Measurements from ENCODE around the gene UACA.

Gene UACA

DNA sequence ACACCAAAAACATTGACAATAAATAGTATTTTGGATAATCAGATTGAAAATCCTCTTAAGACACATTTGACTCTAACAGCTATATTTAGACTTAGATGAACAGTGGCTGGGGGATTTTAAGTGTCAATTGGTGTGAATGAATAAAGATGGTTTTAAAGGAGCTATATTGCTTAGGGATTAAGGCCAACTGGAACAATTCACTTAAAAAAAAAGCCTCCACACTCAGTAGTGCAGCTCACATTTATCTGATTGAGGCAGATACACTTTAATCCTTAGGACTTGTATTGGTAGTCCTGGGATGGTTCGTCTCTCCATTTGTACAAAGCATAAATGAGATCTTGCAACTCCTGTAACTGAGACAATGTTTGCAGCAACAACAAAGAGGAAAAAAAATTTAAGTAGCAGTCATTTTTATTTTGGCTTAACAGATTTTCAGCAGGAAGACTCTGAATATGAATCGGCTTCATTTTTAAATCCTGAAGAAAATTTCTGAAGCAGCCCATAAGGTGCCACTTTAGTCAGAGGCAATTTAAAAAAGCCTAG lies 112.0 kb downstream of the UACA start:
- no peak for DNase-seq

DNA sequence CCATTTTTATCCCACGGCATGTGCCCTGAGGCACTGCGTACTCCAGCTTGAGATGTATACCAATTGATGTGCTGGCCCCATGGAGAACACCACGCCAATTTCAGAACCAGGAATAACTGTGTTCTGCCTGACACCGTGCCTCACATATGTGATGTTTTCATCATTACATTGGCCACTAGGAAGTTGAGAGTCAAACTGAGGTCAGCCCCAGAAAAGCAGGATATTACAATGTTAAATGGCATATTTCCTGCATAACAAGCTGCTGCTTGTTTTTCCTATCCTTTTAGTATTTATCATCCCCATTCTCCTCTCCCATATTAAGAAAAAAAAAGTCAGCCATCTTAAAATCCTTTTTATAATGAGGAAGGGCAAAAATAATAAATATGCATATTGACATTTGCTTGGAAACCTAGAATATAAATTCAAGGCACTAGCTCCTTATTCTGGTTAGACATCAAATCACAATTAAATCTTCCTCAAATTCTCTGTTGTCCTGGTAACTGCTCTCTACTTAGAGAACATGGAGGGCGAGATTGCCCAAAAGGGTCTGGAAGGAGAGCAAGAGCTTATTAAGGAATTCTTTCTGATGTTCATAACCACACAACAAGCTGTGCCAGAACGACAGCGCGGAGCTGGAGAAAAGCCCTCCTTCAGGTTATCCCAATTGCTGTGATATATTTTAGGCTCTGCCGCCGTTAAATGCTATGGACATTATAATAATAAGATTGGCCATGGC lies 112.6 kb downstream of the UACA start:
- DNase-seq = no peak

DNA sequence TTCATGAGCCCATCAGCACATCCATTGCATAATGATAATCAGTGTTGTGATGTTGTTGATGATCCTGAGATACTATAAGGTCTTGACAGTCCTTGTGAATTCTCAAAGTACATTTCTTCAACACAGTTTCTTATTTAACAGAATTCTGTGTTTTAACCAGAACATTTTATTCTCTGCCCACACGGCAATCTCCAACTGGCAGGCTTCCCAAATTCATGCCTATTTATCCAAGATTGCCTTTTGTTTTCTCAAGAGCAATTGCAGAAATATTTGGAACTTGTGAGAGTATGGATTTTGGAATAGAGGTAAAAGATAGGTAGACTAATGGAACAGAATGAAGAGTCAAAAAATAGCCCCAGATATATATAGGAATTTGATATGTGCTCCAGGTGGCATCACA lies 116.0 kb downstream of the UACA start:
- no peak for DNase-seq

DNA sequence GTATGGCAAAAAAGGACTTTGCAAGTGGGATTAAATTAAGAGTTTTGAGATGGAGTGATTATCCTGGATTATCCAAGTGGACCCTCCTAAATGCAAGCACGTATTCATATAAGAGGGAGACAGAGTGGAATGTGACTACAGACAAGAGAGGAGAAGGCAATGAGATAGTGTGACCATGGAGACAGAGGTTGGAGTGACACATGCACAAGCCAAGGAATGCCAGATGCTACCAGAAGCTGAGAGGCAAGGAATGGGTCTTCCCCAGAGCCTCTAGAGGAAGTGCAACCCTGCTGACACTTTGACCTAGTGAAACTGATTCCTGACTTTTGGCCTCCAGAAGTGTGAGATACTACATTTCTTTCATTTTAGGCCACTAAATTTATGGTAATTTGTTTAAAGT lies 117.2 kb downstream of the UACA start:
- no peak for DNase-seq

DNA sequence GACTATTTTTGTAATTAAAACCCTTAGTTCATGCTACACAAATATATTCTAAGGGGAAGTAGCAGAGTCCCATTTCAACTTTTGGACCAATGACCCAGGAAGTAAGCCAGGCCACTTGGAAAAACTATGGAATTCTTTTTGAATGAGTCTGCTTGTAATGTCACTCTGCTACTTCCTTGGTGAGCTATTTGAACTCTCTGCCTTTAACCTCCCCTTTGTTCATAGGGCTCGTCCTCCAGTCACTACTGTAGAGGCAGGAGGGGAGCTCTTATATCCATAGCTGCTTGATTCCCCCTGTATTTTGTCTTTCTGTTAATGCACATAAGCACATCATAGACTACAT lies 119.6 kb downstream of the UACA start:
- DNase-seq = no peak

DNA sequence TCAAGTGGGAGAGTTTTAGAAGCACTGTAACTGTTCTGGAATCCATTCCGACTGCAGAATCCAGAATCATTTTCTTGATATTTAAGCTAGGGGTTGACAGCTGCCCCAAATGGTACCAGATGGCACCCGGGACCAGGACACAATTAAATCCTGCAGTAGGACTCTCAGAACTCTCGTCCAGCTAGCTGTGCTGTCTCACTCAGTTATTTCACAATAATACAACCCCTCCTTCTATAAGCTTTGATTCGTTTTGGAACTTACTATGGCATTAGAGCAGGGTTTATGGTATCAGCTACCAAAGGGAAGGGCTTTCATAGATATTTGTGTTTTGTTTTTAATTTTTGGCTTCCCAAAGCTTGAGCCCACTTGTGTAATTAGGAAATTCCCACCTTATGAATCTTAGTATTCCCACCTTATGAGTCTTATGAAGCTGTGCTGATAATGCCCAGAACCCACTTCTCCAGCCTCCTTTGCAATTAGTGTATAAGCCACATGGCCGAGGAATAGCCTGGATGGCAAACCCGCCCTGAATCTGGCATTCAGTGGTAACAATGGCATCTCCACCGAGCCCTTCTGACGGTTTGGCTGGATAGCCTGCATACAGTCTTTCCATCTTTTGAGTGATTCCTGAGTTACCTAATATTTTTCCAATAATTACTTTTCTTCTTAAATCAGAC lies 120.1 kb downstream of the UACA start:
- no peak for DNase-seq

DNA sequence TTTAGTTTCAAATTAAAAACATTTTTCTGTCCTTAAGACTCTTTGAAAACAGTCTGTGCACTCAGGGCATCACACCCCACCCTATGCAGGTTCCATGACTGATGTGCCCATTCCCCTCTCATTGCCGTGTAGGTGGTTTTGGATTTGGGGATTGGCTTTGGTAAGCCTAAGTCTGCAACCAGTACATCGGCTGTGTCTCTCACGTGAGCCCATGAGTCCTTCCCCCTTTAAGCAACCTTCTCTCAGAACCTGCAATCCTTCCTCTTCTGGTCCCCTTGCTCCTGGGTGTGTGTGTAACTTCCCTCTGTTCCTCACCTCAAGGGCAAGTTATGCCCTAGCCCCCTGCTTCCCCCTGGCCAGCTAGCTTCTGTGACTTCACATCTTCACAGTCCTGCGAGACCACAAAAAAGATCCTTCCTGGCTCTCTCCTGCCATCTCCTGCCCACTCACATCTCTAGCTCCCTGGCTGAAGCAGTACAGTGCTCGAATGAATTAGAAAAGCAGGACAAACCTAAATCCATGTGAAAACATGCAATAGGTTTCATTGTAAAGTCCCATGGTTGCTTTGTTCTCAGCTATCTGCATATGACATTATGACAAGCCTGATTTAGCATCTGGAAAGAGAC lies 126.7 kb downstream of the UACA start:
- no peak for DNase-seq

DNA sequence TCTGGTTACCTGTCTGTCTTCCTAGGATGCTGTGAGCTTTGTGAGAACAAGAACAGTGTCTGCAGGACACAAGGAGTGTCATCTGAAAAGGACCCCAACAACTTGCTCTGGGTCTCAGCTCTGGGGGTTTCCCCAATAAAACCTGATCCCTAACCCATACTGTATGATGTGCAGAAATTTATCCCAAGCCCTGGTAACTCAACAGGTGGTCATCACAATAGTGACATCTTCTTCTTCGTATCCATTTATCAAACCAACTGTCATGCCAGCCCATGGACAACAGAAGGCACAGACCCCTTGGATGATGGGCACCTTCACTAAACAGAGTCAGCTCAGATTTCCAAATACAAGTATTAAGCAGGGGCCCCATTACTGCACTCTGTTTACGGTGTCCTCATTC lies 127.5 kb downstream of the UACA start:
- DNase-seq = no peak

DNA sequence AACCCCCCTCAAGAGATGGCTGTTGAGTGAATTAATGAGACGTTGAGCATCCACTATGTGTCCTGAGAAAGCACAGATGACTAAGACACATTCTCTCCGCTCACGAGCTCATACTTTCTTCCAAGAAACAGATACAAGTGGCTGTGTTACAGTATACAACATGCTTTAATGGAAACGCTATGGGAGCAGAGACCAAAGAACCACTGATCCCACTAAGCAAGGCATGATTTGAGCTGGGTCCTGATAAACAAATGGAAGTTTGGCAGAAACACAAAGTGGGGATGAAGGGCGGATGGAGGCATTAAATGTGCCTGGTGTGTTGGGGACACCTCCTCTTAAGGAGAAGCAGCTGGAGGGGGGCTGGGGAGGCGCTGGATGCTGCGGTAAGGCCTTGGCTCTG lies 129.4 kb downstream of the UACA start:
- DNase-seq = no peak

DNA sequence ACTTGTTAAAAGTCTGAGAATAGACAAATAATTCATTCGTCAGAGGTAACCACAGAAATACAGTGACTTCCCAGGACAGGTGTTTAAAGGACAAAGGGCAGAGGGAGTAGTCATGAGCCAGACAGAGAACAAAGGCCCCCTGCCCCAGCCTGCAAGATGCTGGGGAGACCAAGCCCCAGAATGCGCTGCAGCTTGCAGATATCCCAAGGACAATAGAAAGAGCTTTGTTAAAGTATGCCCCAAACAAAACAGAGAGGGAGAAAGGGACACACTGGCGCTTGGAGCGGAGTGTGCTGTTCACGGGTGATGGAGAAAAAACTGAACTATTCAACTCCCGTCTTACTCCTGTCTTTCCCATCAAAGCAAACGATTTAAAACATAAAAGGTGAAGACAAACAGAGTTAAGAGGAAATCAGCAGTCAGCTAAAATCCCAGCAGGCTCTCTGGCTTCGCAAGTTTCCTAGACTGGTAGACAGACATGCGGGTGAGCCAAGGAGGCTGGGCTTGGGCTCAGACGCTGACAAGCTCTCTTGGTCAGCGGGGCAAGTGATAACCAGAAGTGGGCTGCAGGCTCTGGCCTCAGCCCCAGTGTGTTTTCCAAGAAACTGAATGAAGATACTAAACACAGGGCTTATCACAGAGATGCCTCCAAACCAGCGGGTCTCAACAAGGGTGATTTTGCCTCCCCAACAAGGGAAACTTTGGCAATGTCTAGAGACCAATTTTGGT lies 130.1 kb downstream of the UACA start:
- no peak for DNase-seq

DNA sequence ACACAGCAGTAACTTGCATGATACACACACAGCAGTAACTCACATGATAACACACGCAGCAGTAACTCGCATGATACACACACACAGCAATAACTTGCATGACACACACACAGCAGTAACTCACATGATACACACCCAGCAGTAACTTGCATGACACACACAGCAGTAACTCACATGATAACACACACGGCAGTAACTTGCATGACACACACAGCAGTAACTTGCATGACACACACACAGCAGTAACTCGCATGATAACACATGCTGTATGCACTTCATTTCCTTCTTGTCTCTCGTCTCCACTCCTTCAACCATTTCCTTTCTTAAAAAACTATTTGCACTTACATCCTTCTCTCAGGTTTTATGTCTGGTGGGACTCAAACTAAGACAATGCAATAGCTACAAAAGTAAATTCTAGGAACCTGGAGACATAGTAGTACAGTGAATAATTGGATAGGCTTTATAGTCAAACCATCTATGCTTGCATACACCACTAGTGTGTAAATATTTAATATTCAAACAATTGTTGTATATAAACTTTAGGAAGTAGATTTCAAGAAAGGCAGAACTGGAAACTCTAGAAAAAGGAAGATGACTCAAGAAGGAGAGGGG lies 130.8 kb downstream of the UACA start:
- no peak for DNase-seq

DNA sequence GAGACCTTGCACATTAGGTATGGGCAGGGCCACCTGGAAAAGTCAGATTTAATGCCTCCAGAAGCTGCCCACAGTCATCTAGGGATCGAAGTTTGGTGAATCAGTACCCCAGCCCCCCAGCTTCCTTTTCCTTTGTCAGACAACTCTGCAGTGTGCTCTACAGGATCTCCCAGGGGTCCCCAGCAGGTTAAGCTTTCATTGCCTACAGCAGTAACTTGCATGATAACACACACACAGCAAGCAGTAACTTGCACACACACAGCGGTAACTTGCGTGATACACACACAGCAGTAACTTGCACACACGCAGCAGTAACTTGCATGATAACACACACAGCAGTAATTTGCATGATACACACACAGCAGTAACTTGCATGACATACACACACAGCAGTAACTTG lies 131.3 kb downstream of the UACA start:
- no peak for DNase-seq

DNA sequence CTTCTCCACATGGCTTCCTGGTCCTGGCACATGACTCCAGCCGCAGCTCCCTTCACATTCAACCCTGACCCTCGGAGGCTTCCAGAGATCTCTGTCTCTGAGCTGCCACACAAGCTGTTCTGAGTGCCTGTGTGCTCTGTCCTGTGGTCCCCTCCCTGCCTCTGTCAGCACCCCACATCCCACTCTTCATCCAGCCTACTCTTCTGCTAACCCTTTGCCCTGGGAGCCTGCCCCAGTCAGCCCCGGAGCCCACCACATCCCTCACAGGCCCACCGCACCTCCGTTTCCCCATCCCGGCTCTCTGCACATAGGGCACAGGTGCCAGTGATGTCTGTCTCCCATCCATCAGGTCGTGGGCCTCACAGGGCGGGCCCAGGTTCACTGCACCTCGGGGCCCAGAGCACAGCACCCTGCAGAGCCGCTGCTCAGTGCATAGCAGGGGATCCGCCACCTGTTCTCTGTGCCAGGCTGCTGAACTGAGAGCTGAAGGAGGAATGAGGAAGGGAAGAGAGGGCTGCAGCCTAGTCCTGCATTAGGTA lies 133.6 kb downstream of the UACA start:
- DNase-seq = no peak

DNA sequence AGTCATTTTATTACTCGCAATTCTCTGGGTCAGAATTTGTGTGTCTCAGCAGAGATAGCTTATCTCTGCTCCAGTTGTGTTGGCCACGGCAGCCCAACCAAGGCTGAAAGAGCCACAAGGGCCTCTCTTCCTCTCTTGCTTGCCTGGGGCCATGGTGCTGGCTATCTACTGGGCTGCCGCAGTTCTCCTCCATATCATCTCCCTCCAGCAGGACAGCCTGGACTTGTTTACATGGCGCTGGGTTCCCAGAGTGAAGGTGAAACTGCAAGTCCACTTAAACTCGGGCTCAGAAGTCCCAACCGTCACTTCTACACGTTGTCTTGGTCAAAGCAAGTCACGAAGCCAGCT lies 134.8 kb downstream of the UACA start:
- DNase-seq = no peak

DNA sequence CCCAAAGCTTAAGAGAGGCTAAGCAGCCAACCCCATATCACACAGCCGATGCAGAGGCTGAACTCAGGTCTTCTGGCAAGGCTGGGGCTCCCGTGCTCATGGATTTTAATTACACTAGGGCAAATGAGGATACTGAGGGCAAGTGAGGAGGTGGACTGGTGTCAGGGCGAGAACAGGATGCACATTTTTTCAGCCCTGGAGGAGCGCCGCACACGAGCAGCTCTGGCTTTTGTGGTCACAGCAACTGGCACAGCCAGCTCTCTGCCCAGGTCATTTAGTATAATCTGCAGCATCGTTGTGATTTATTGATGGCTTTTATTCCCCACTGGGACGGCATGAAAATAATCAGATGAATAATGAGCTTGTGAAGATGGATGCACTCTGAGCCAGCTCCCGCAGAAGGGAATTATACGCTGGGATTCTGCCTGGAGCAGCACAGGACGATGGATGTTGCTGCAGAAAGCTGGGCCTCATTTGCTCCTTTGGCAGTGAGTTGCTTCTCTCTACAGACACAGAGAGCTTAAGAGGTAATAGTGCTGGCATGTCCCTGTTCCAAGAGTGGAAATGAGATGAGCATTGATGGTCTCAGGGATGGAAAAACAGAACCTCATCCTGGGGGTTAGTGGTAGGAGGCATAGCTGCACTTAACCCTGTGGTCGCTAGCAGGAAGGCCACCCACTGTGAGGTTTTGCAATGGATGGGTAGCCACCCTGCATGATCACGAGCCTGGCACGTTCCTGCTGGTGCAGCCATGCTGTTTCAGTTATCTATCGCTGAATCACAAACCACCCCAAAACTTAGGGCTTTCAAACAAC lies 135.4 kb downstream of the UACA start:
- no peak for DNase-seq

DNA sequence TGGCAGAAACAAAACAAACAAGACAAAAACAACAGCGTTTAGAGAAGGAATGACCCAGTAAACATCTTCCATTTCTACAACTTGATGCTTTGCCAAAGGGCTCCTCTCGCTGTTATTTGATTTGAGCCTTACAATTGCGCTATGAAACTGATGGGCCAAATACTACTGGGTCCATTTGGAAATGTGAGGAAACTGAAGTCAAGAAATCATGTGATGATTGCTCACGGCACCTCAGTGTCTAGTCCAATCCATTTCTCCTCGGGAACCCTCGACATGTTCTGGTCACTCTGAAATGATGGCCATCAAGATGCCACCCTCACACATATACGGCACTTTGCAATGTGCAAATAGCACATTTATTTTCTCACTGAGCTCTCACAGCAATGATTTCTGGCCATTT lies 136.0 kb downstream of the UACA start:
- DNase-seq = no peak

DNA sequence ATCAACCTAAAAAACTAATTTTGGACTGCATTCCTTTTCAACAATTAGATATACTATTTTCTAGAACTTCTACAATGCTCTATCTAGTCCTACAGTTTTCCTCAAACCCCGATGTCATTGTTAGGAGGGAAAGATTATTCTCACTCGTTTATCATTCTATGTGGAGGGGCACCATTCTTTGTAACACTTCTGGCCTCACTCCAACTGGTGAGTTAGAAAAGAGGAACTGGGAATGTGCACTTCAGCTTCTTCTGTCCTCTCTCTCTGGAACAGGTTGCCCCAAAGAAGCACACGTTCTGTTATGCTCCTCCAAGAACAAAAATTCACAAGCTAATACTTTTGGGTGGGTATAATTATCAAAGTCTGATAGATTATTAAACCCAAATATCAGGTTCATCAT lies 137.9 kb downstream of the UACA start:
- no peak for DNase-seq

DNA sequence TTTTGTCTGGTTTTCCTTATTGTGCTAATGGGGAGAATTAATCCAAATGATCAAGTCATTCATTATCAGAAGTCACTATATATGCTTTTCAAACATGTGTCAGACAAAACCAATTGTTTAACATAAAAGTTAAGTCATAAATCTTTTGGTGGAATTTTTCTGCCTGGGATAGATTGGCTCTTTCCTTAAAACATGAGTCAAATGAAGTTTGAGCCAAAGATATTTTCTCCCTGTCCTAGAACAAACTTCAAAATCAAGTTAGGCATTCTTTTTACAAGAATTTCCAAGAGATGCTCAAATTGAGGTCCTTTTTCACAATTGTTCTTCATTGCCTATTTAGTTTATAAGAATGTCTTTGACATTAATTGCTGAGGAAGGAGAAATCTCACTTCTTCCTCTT lies 138.3 kb downstream of the UACA start:
- DNase-seq = no peak

DNA sequence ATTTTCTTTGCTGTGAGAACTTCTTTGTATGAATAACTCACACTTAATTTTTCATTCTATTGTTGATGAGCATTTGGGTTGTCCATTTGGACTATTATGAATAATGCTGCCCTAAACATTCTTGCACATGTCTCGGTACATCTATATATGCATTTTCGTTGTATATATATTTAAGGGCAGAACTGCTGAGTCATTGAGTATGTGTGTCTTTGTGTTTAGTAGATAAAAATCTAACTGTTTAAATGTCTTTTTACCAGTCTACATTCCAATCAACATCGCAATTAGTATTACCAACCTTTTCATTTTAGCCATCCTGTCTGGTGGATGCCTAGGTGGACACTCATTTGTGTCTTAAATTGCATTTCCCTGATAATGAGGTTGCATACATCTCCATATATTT lies 144.4 kb downstream of the UACA start:
- no peak for DNase-seq

DNA sequence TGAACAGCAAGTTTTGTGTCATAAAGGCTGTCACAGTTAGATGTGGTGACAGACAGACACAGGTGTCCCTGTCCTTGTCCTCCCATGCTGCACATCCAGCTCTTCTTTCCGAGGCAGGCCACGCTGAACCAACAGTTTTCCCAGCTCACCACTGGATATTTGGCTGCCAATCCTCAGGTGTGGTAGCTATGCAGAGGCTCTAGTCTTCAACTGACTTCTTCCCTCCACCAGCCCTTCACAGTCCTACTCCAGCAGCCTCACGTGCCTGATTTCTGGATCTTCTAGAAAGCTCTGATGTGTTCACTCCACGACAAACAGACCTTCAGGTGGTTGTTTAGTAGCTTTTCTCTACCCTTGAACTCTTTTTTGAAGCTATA lies 145.5 kb downstream of the UACA start:
- DNase-seq = no peak

DNA sequence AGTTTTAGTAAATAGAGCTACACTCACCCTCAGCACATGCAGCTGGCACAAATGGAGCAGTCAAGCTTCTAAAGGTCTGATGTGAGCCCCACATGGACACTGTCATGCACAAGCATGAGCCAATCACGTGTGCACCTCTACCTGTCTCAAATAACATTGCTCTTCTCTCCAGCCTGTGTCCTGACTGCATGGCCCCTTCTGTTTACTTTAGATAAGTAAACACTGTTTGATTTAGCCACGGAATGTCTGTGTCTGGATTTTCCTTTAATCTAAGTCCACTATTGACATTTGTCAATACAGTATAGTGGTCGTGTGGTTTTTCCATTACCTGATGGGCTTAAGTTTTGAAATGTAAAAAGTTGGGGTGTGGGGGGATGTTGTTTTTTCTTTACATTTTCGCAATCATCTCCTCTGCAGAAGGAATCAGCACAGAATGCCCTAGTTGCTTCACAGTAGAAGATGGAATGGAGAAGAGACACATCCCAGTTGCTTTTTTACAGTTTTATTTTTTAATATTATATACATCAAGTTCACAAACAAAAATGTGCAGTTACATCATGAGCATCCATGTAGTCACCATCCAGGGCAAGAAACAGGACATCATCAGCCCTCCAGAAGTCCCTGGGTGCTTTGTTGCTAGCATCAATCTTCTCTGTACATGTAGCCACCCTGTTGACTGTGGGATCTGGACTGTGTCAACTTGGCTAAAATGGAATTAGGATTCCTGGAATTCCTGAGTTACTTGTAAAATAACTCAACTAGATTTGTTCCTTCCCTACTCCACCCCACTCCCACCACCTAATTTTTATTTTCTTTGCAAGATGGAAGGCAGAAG lies 146.1 kb downstream of the UACA start:
- no peak for DNase-seq

All from NCI-H187 (cell line).